IMR-90 (cell line): ENCODE results near the gene SEC16B. TPM values are rescaled to one million over a fixed set of nuclear protein-coding genes. Genes with fewer than 3 reads are reported as not detected.

Experiments used
- ATAC-seq: fragments of 200-7000 bp; cut with Tn5 transposase; 2 replicates; pipeline ENCODE4 v1.9.1; 2020; ENCODE audit warnings: low read depth, mild to moderate bottlenecking, moderate library complexity
- BruUV-seq: library from RNA; stranded (reverse); fragments of 400-500 nt; replicated peaks from 2 replicates; lab custom pipeline; 2021; lab: Mats Ljungman, UMichigan
- CTCF ChIA-PET: fragments of 300-600 bp; formaldehyde crosslinking; extraction: SDS; loops from one replicate; lab custom pipeline; 2021; ENCODE audit warnings: antibody characterized with exemption; lab: Yijun Ruan, JAX
- POLR2A ChIA-PET: fragments of 300-600 bp; sonication (Branson Sonifier 250); formaldehyde crosslinking; loops from one replicate; lab custom pipeline; 2022; ENCODE audit warnings: antibody characterized with exemption; ENCODE audit not compliant: unreplicated experiment; lab: Charles Lee
- DNase-seq: peaks from one replicate; pipeline ENCODE4 v3.0.0; 2013
- H2AFZ ChIP-seq: replicated peaks from 2 replicates; pipeline ENCODE3; 2013; ENCODE audit warnings: low read length, mild to moderate bottlenecking; ENCODE audit not compliant: poor library complexity
- H2AK5ac ChIP-seq: 2 replicates; pipeline ENCODE4 v1.6.1; 2013; ENCODE audit warnings: low read depth, low read length, inconsistent platforms
- H2AK9ac ChIP-seq: replicated peaks from 2 replicates; pipeline ENCODE3; 2013; ENCODE audit warnings: mild to moderate bottlenecking, low read depth, low read length, moderate library complexity; ENCODE audit not compliant: poor library complexity
- H2BK120ac ChIP-seq: 2 replicates; pipeline ENCODE4 v1.6.1; 2013; ENCODE audit warnings: low read depth, low read length, inconsistent platforms
- H2BK15ac ChIP-seq: 3 replicates; pipeline ENCODE4 v1.6.1; 2013; ENCODE audit warnings: low read depth, low read length, inconsistent platforms
- H2BK20ac ChIP-seq: 2 replicates; pipeline ENCODE4 v1.6.1; 2013; ENCODE audit warnings: low read depth, mild to moderate bottlenecking, inconsistent platforms, low read length, moderate library complexity
- H2BK5ac ChIP-seq: 2 replicates; pipeline ENCODE4 v1.6.1; 2013; ENCODE audit warnings: mild to moderate bottlenecking, low read depth, low read length, inconsistent platforms; ENCODE audit not compliant: poor library complexity, severe bottlenecking
- H3K14ac ChIP-seq: replicated peaks from 2 replicates; pipeline ENCODE4 v1.6.1; 2013; ENCODE audit warnings: low read depth, low read length, inconsistent platforms
- H3K18ac ChIP-seq: 2 replicates; pipeline ENCODE4 v1.6.1; 2013; ENCODE audit warnings: low read depth, low read length, control low read depth
- H3K23ac ChIP-seq: 2 replicates; pipeline ENCODE4 v1.6.1; 2013; ENCODE audit warnings: low read depth, low read length, inconsistent platforms
- H3K27ac ChIP-seq: 2 replicates; pipeline ENCODE4 v1.5.1; 2013; ENCODE audit warnings: mild to moderate bottlenecking, control low read depth, low read length; ENCODE audit not compliant: insufficient read depth
- H3K27me3 ChIP-seq: 2 replicates; pipeline ENCODE4 v1.6.1; 2013; ENCODE audit warnings: low read length; ENCODE audit not compliant: control insufficient read depth, insufficient read depth
- H3K36me3 ChIP-seq: 2 replicates; pipeline ENCODE4 v1.6.1; 2013; ENCODE audit warnings: low read length, mixed read lengths; ENCODE audit not compliant: control insufficient read depth, insufficient read depth
- H3K4ac ChIP-seq: 2 replicates; pipeline ENCODE4 v1.6.1; 2013; ENCODE audit warnings: low read depth, low read length, inconsistent platforms
- H3K4me1 ChIP-seq: 2 replicates; pipeline ENCODE4 v1.6.1; 2013; ENCODE audit warnings: low read length, mixed read lengths; ENCODE audit not compliant: control insufficient read depth, insufficient read depth
- H3K4me2 ChIP-seq: 2 replicates; pipeline ENCODE4 v1.6.1; 2013; ENCODE audit warnings: low read depth, mild to moderate bottlenecking, control low read depth, low read length, moderate library complexity
- H3K4me3 ChIP-seq: 2 replicates; pipeline ENCODE4 v1.5.1; 2013; ENCODE audit warnings: low read depth, mild to moderate bottlenecking, control low read depth, low read length, moderate library complexity; ENCODE audit not compliant: insufficient read depth
- H3K56ac ChIP-seq: 2 replicates; pipeline ENCODE4 v1.6.1; 2013; ENCODE audit warnings: low read length, inconsistent platforms; ENCODE audit not compliant: insufficient read depth; ENCODE audit errors: extremely low read depth
- H3K79me1 ChIP-seq, 2 experiments: 2 replicates each; pipeline ENCODE4 v1.6.1; 2013; ENCODE audit warnings: low read length in 2 of 2, inconsistent platforms in 1 of 2, low read depth in 1 of 2
- H3K9ac ChIP-seq: 2 replicates; pipeline ENCODE4 v1.6.1; 2013; ENCODE audit warnings: low read depth, low read length, control low read depth
- H3K9me1 ChIP-seq: 2 replicates; pipeline ENCODE4 v1.6.1; 2013; ENCODE audit warnings: low read length, inconsistent platforms; ENCODE audit not compliant: insufficient read depth
- H3K9me3 ChIP-seq: 2 replicates; pipeline ENCODE4 v1.6.1; 2013; ENCODE audit warnings: low read length; ENCODE audit not compliant: control insufficient read depth, insufficient read depth
- H4K20me1 ChIP-seq: 2 replicates; pipeline ENCODE4 v1.6.1; 2013; ENCODE audit warnings: low read length, inconsistent platforms; ENCODE audit not compliant: insufficient read depth
- H4K5ac ChIP-seq: 2 replicates; pipeline ENCODE4 v1.6.1; 2013; ENCODE audit warnings: mild to moderate bottlenecking, low read depth, low read length, control low read depth
- H4K8ac ChIP-seq, 2 experiments: 2 replicates each; pipeline ENCODE4 v1.6.1; 2013; ENCODE audit warnings: low read depth in 2 of 2, low read length in 2 of 2, control low read depth in 1 of 2, inconsistent platforms in 1 of 2
- H4K91ac ChIP-seq: 2 replicates; pipeline ENCODE4 v1.6.1; 2013; ENCODE audit warnings: low read depth, low read length, inconsistent platforms; ENCODE audit not compliant: insufficient read depth
- BHLHE40 ChIP-seq: fragments of 150-350 bp; IDR thresholded peaks from 2 replicates; pipeline ENCODE4 v1.6.1; 2016; ENCODE audit warnings: mild to moderate bottlenecking, low read depth, low read length
- CEBPB ChIP-seq: IDR thresholded peaks from 2 replicates; pipeline ENCODE4 v1.6.1; 2012; ENCODE audit warnings: low read depth, low read length, improper control_type of control experiment
- CTCF ChIP-seq: conservative IDR thresholded peaks from 2 replicates; pipeline ENCODE4 v1.5.1; 2012; ENCODE audit warnings: mild to moderate bottlenecking, low read depth, low read length, improper control_type of control experiment
- FOS ChIP-seq: fragments of 150-350 bp; IDR thresholded peaks from 2 replicates; pipeline ENCODE4 v1.6.1; 2016; ENCODE audit warnings: low read depth, low read length
- MAZ ChIP-seq: IDR thresholded peaks from 2 replicates; pipeline ENCODE4 v1.6.1; 2012; ENCODE audit warnings: low read depth, mild to moderate bottlenecking, low read length, improper control_type of control experiment, moderate library complexity, borderline replicate concordance
- MXI1 ChIP-seq: IDR thresholded peaks from 2 replicates; pipeline ENCODE4 v1.6.1; 2012; ENCODE audit warnings: low read depth, mild to moderate bottlenecking, low read length, moderate library complexity, borderline replicate concordance
- NFE2L2 ChIP-seq: fragments of 150-350 bp; IDR thresholded peaks from 2 replicates; pipeline ENCODE4 v1.6.1; 2016; ENCODE audit warnings: low read depth, mild to moderate bottlenecking, low read length
- POLR2A ChIP-seq: IDR thresholded peaks from 2 replicates; pipeline ENCODE4 v1.6.1; 2012; ENCODE audit warnings: mild to moderate bottlenecking, low read depth, low read length
- RAD21 ChIP-seq: IDR thresholded peaks from 2 replicates; pipeline ENCODE4 v1.6.1; 2012; ENCODE audit warnings: low read length, improper control_type of control experiment
- RCOR1 ChIP-seq: IDR thresholded peaks from 2 replicates; pipeline ENCODE4 v1.6.1; 2012; ENCODE audit warnings: mild to moderate bottlenecking, low read length, improper control_type of control experiment; ENCODE audit not compliant: insufficient replicate concordance
- RFX5 ChIP-seq: IDR thresholded peaks from 2 replicates; pipeline ENCODE4 v1.8.0; 2012; ENCODE audit warnings: low read depth, mild to moderate bottlenecking, low read length, moderate library complexity
- SMC3 ChIP-seq: fragments of 150-350 bp; IDR thresholded peaks from 2 replicates; pipeline ENCODE4 v1.6.1; 2016; ENCODE audit warnings: low read depth, mild to moderate bottlenecking, antibody characterized with exemption, low read length, moderate library complexity
- WGBS, 2 experiments: methylation state at CpG; one replicate each; pipeline versions ENCODE4 v1.1.5 to v1.1.7; 2013; ENCODE audit warnings: missing lambda C conversion rate in 2 of 2; ENCODE audit not compliant: insufficient read length in 1 of 2; ENCODE audit errors: extremely low coverage in 2 of 2; 5-methylcytosine and 5-hydroxymethylcytosine counted together
- dilution Hi-C: fragments of 300-500 bp; cut with HindIII; formaldehyde crosslinking; loops from one replicate; pipeline ENCODE4 v1.14.3; 2018; ENCODE audit warnings: low sequenced_read_pairs; ENCODE audit not compliant: unreplicated experiment
- in situ Hi-C: fragments of 300-500 bp; cut with MboI; formaldehyde crosslinking; loops from 3 replicates; pipeline ENCODE4 v1.14.3; 2019; ENCODE audit warnings: low sequenced_read_pairs, inconsistent platforms, mixed read lengths
- intact Hi-C: fragments of 100-400 bp; cut with micrococcal nuclease; formaldehyde crosslinking; loops from 2 replicates; pipeline ENCODE4 v1.10.0; 2022
- polyA plus RNA-seq, 3 experiments: library from polyadenylated mRNA; depleted of rRNA; stranded (reverse); fragments of >200 nt; gene quantifications; 2 replicates each; pipeline ENCODE4 v1.2.3, GENCODE V29; 2012; ENCODE audit warnings: low replicate concordance in 1 of 3
- total RNA-seq: library from RNA; depleted of rRNA; stranded (reverse); fragments of >200 nt; gene quantifications from 2 replicates; pipeline ENCODE4 v1.2.3, GENCODE V29; 2012

Gene SEC16B
- total and polyA plus RNA-seq, 2 of the 4 experiments (the other 2 are of a cell fraction) = 4.3 TPM

GRCh38 chr1:178004926-178005391, 35.1 kb upstream of the SEC16B start:
- ChIA-PET POLR2A (no interaction called here), CTCF (interaction anchor here (0.5 kb wide), 1 partner anchor 215 kb away, joined by 3 read pairs; no protein-coding TSS in a partner anchor)
- no peak overlapping the region for H3K9ac ChIP-seq
- no peak overlapping the region for H3K4ac ChIP-seq
- H3K27me3 ChIP-seq = peaks cover 2% of the 10 kb centered on the region
- intact Hi-C loops = no loop called here
- WGBS, 2 experiments = no CpG with 5 or more reads among the region's 6 CpGs
- no peaks in the 10 kb centered on the region for H3K9me3 ChIP-seq
- H4K5ac ChIP-seq = no peak overlapping the region
- dilution Hi-C loops = no loop called here
- H2AFZ ChIP-seq = peak overlapping the region; percentile 76
- no peak overlapping the region for H2BK15ac ChIP-seq
- ATAC-seq (peak; percentile 79), DNase-seq (peak; percentile 72)
- no peaks in the 10 kb centered on the region for H4K20me1 ChIP-seq
- no peak overlapping the region for H3K4me3 ChIP-seq
- BruUV-seq = no TSS peak
- H2BK20ac ChIP-seq = no peak overlapping the region
- no peak overlapping the region for H3K18ac ChIP-seq
- H3K27ac ChIP-seq = no peak overlapping the region
- no peak overlapping the region for H4K91ac ChIP-seq
- peaks cover 2% of the 10 kb centered on the region for H3K4me1 ChIP-seq
- TF ChIP-seq CTCF (no peak), POLR2A (no peak), SMC3 (no peak), RFX5 (no peak), RCOR1 (no peak), BHLHE40 (no peak), RAD21 (no peak), FOS (no peak), MAZ (no peak), NFE2L2 (no peak), MXI1 (no peak), CEBPB (no peak)
- no peak overlapping the region for H2AK5ac ChIP-seq
- no peak overlapping the region for H3K23ac ChIP-seq
- no peak overlapping the region for H3K56ac ChIP-seq
- H2BK120ac ChIP-seq = no peak overlapping the region
- no peak overlapping the region for H2AK9ac ChIP-seq
- no peak overlapping the region for H2BK5ac ChIP-seq
- H3K4me2 ChIP-seq = peak overlapping the region; percentile 89
- no peaks in the 10 kb centered on the region for H3K36me3 ChIP-seq
- no peaks in the 10 kb centered on the region for H3K9me1 ChIP-seq
- in situ Hi-C loops = no loop called here
- no peak overlapping the region for H4K8ac ChIP-seq
- 0 out of 2 replicates have a peak overlapping the region, but pooled peaks have one; percentile 41 for H3K14ac ChIP-seq
- no peaks in the 10 kb centered on the region for H3K79me1 ChIP-seq
